HEK293 (cell line): Measurements from ENCODE around the gene UBE2F.

ENCODE experiments used
- CTCF ChIA-PET: fragments of 350-600 bp; formaldehyde crosslinking; extraction: SDS; loops from one replicate; lab custom pipeline; 2021; ENCODE audit warnings: antibody characterized with exemption; lab: Yijun Ruan, JAX
- POLR2A ChIA-PET: fragments of 300-600 bp; formaldehyde crosslinking; extraction: SDS; loops from one replicate; lab custom pipeline; 2020; ENCODE audit warnings: antibody characterized with exemption, inconsistent platforms; lab: Yijun Ruan, JAX
- H3K27ac ChIP-seq: fragments of 200-500 bp; sonication (Bioruptor generic); 2 replicates; pipeline ENCODE4 v1.5.1; 2014; ENCODE audit warnings: low read depth, low read length, control low read depth, inconsistent platforms; ENCODE audit errors: extremely low read depth
- H3K36me3 ChIP-seq, 2 experiments: fragments of 200-500 bp in 1 of 2; sonication (Bioruptor generic) in 1 of 2; 1 replicate in 1 of 2; 2 replicates in 1 of 2; pipeline ENCODE4 v1.5.1; 2014 to 2017; ENCODE audit warnings: inconsistent platforms in 2 of 2, low read length in 2 of 2; ENCODE audit not compliant: control insufficient read depth in 2 of 2, insufficient read depth in 1 of 2
- H3K4me1 ChIP-seq: fragments of 200-500 bp; sonication (Bioruptor generic); 2 replicates; pipeline ENCODE4 v1.5.1; 2014; ENCODE audit warnings: mild to moderate bottlenecking, low read length, inconsistent platforms; ENCODE audit not compliant: control insufficient read depth, insufficient read depth
- H3K4me3 ChIP-seq: 2 replicates; pipeline ENCODE4 v1.5.1; 2011; ENCODE audit warnings: low read depth, mild to moderate bottlenecking, control low read depth, low read length, moderate library complexity
- H3K9me3 ChIP-seq: fragments of 200-500 bp; sonication (Bioruptor generic); 2 replicates; pipeline ENCODE4 v1.5.1; 2014; ENCODE audit warnings: low read depth, low read length, inconsistent platforms; ENCODE audit not compliant: control insufficient read depth, insufficient read depth
- HIC1 ChIP-seq: fragments of 450-650 bp; formaldehyde crosslinking; IDR thresholded peaks from 2 replicates; pipeline ENCODE4 v1.5.1; 2016; ENCODE audit warnings: missing biosample characterization, missing genetic modification characterization
- HOXD13 ChIP-seq: sonication (generic); formaldehyde crosslinking; IDR thresholded peaks from 2 replicates; pipeline ENCODE4 v1.8.0; 2022; ENCODE audit warnings: missing genetic modification reagents, borderline replicate concordance
- KLF17 ChIP-seq: fragments of 450-650 bp; formaldehyde crosslinking; IDR thresholded peaks from 2 replicates; pipeline ENCODE4 v1.5.1; 2016; ENCODE audit warnings: missing biosample characterization, missing genetic modification characterization
- KLF7 ChIP-seq: fragments of 450-650 bp; formaldehyde crosslinking; IDR thresholded peaks from 2 replicates; pipeline ENCODE4 v1.5.1; 2016; ENCODE audit warnings: missing biosample characterization, missing genetic modification characterization, borderline replicate concordance
- KLF9 ChIP-seq: fragments of 450-650 bp; formaldehyde crosslinking; IDR thresholded peaks from 2 replicates; pipeline ENCODE4 v1.5.1; 2016; ENCODE audit warnings: missing biosample characterization, missing genetic modification characterization, low read depth
- PRDM10 ChIP-seq: fragments of 450-650 bp; formaldehyde crosslinking; IDR thresholded peaks from 2 replicates; pipeline ENCODE4 v1.5.1; 2016; ENCODE audit warnings: missing biosample characterization, missing genetic modification characterization
- PRDM4 ChIP-seq: fragments of 450-650 bp; formaldehyde crosslinking; IDR thresholded peaks from 2 replicates; pipeline ENCODE4 v1.5.1; 2017; ENCODE audit warnings: missing biosample characterization, missing genetic modification characterization
- SALL2 ChIP-seq: fragments of 450-650 bp; formaldehyde crosslinking; IDR thresholded peaks from 2 replicates; pipeline ENCODE4 v1.5.0; 2017; ENCODE audit warnings: missing biosample characterization, mild to moderate bottlenecking, missing genetic modification characterization, borderline replicate concordance
- YY1 ChIP-seq: fragments of 450-650 bp; formaldehyde crosslinking; IDR thresholded peaks from 2 replicates; pipeline ENCODE4 v1.5.1; 2018; ENCODE audit warnings: missing biosample characterization, missing genetic modification characterization
- ZBTB20 ChIP-seq: fragments of 450-650 bp; formaldehyde crosslinking; IDR thresholded peaks from 2 replicates; pipeline ENCODE4 v1.5.1; 2016; ENCODE audit warnings: missing biosample characterization, missing genetic modification characterization
- ZBTB44 ChIP-seq: fragments of 450-650 bp; IDR thresholded peaks from 2 replicates; pipeline ENCODE4 v1.5.1; 2018; ENCODE audit warnings: missing biosample characterization, mild to moderate bottlenecking, missing genetic modification characterization
- ZBTB8A ChIP-seq: fragments of 450-650 bp; formaldehyde crosslinking; IDR thresholded peaks from 2 replicates; pipeline ENCODE4 v1.5.1; 2016; ENCODE audit warnings: missing biosample characterization, missing genetic modification characterization
- ZFHX2 ChIP-seq: fragments of 450-650 bp; formaldehyde crosslinking; conservative IDR thresholded peaks from 2 replicates; pipeline ENCODE4 v1.5.1; 2016; ENCODE audit warnings: missing biosample characterization, missing genetic modification characterization
- ZNF155 ChIP-seq: fragments of 450-650 bp; formaldehyde crosslinking; IDR thresholded peaks from 2 replicates; pipeline ENCODE4 v1.5.1; 2016; ENCODE audit warnings: missing biosample characterization, missing genetic modification characterization
- ZNF214 ChIP-seq: fragments of 450-650 bp; formaldehyde crosslinking; IDR thresholded peaks from 2 replicates; pipeline ENCODE4 v1.5.1; 2017; ENCODE audit warnings: missing biosample characterization, mild to moderate bottlenecking, missing genetic modification characterization, borderline replicate concordance
- ZNF223 ChIP-seq: fragments of 450-650 bp; formaldehyde crosslinking; IDR thresholded peaks from 2 replicates; pipeline ENCODE4 v1.5.1; 2016; ENCODE audit warnings: missing biosample characterization, missing genetic modification characterization
- ZNF423 ChIP-seq: fragments of 450-650 bp; formaldehyde crosslinking; IDR thresholded peaks from 2 replicates; pipeline ENCODE4 v1.5.1; 2016; ENCODE audit warnings: missing biosample characterization, missing genetic modification characterization
- ZNF692 ChIP-seq: fragments of 450-650 bp; formaldehyde crosslinking; IDR thresholded peaks from 2 replicates; pipeline ENCODE4 v1.5.1; 2016; ENCODE audit warnings: missing biosample characterization, missing genetic modification characterization
- ZNF704 ChIP-seq: fragments of 450-650 bp; formaldehyde crosslinking; IDR thresholded peaks from 2 replicates; pipeline ENCODE4 v1.5.1; 2016; ENCODE audit warnings: missing biosample characterization, missing genetic modification characterization
- ZNF843 ChIP-seq: fragments of 450-650 bp; formaldehyde crosslinking; IDR thresholded peaks from 2 replicates; pipeline ENCODE4 v1.5.1; 2016; ENCODE audit warnings: missing biosample characterization, missing genetic modification characterization

Gene UBE2F

GRCh38 chr2:238015705-238016104 is 48.9 kb downstream of the UBE2F start:
- no peak overlapping the region for H3K4me3 ChIP-seq
- no peak for TF ChIP-seq ZNF223 (tag by site-specific recombination)
- no peak for TF ChIP-seq ZNF214 (tag by site-specific recombination)
- no peak for TF ChIP-seq SALL2
- TF ChIP-seq ZBTB8A (tag by site-specific recombination) = no peak
- no peak for TF ChIP-seq PRDM10 (tag by site-specific recombination)
- no peak for TF ChIP-seq ZNF843 (tag by site-specific recombination)
- TF ChIP-seq KLF17 (tag by site-specific recombination) = no peak
- no peak for TF ChIP-seq ZBTB20 (tag by site-specific recombination)
- no peak for TF ChIP-seq ZNF423
- TF ChIP-seq KLF9 = no peak
- no peak for TF ChIP-seq ZFHX2 (tag by site-specific recombination)
- no peak for TF ChIP-seq KLF7 (tag by site-specific recombination)
- TF ChIP-seq ZNF704 (tag by site-specific recombination) = no peak
- CTCF ChIA-PET = interaction anchor here (0.6 to 0.8 kb wide), 2 partner anchors 21 to 24 kb away, joined by 3 read pairs; no protein-coding TSS in a partner anchor
- peaks cover 0 to 17% of the 10 kb centered on the region in 2 experiments; a peak in 2 of 3 replicates for H3K36me3 ChIP-seq
- H3K27ac ChIP-seq = no peak overlapping the region
- H3K4me1 ChIP-seq = no peaks in the 10 kb centered on the region
- POLR2A ChIA-PET = interaction anchor here (0.6 kb wide), 1 partner anchor 649 kb away, joined by 5 read pairs; no protein-coding TSS in a partner anchor
- H3K9me3 ChIP-seq = no peaks in the 10 kb centered on the region

GRCh38 chr2:238016526-238016925 is 49.7 kb downstream of the UBE2F start:
- Histone ChIP-seq H3K9me3 (no peaks in the 10 kb centered on the region), H3K27ac (no peak overlapping the region), H3K36me3 (peaks cover 0 to 25% of the 10 kb centered on the region in 2 experiments; a peak in 2 of 3 replicates), H3K4me3 (no peak overlapping the region), H3K4me1 (no peaks in the 10 kb centered on the region)
- ChIA-PET CTCF (no interaction called here), POLR2A (no interaction called here)
- TF ChIP-seq PRDM4 (tag by site-specific recombination) = no peak
- TF ChIP-seq ZBTB44 (tag by site-specific recombination) = no peak
- no peak for TF ChIP-seq HIC1 (tag by site-specific recombination)
- TF ChIP-seq ZNF155 (tag by site-specific recombination) = no peak
- no peak for TF ChIP-seq ZNF692 (tag by site-specific recombination)
- no peak for TF ChIP-seq HOXD13 (CRISPR knock-in tag)
- TF ChIP-seq ZBTB8A (tag by site-specific recombination) = no peak
- TF ChIP-seq YY1 (tag by site-specific recombination) = no peak
